ENCODE results near the gene NDEL1. TPM values are rescaled to one million over a fixed set of nuclear protein-coding genes. Genes with fewer than 3 reads are reported as not detected.

NDEL1 gene
- total RNA-seq, 1 experiment from 2014 or later, result 34.7 TPM

DNA sequence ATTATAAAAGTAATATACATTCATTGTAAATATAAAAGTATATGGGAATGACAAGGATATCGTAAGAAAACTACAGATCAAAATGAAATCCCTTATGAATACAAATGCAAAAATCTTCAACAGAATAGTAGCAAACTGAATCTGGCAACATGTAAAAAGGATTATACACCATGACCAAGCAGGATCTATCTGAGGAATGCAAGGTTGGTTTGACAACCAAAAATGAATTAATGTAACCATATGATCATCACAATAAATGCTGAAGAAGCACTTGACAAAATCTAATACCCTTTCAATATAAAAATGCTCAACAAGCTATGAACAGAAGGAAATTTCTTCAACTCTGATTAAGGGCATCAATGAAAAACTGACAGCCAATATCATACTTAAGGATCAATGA is 48.8 kb downstream of the NDEL1 start:
- TF ChIP-seq, protein P1, sequence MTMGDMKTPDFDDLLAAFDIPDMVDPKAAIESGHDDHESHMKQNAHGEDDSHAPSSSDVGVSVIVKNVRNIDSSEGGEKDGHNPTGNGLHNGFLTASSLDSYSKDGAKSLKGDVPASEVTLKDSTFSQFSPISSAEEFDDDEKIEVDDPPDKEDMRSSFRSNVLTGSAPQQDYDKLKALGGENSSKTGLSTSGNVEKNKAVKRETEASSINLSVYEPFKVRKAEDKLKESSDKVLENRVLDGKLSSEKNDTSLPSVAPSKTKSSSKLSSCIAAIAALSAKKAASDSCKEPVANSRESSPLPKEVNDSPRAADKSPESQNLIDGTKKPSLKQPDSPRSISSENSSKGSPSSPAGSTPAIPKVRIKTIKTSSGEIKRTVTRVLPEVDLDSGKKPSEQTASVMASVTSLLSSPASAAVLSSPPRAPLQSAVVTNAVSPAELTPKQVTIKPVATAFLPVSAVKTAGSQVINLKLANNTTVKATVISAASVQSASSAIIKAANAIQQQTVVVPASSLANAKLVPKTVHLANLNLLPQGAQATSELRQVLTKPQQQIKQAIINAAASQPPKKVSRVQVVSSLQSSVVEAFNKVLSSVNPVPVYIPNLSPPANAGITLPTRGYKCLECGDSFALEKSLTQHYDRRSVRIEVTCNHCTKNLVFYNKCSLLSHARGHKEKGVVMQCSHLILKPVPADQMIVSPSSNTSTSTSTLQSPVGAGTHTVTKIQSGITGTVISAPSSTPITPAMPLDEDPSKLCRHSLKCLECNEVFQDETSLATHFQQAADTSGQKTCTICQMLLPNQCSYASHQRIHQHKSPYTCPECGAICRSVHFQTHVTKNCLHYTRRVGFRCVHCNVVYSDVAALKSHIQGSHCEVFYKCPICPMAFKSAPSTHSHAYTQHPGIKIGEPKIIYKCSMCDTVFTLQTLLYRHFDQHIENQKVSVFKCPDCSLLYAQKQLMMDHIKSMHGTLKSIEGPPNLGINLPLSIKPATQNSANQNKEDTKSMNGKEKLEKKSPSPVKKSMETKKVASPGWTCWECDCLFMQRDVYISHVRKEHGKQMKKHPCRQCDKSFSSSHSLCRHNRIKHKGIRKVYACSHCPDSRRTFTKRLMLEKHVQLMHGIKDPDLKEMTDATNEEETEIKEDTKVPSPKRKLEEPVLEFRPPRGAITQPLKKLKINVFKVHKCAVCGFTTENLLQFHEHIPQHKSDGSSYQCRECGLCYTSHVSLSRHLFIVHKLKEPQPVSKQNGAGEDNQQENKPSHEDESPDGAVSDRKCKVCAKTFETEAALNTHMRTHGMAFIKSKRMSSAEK (CRISPR knock-in tag; IDR thresholded peaks at IDR 0.05; ENCODE audit: borderline replicate concordance), result no peak
- TF ChIP-seq, protein P2, sequence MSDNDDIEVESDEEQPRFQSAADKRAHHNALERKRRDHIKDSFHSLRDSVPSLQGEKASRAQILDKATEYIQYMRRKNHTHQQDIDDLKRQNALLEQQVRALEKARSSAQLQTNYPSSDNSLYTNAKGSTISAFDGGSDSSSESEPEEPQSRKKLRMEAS (CRISPR knock-in tag; IDR thresholded peaks at IDR 0.05), result no peak
- TF ChIP-seq FOXP1 (CRISPR knock-in tag; IDR thresholded peaks at IDR 0.05; ENCODE audit: borderline replicate concordance) (no peak), GRHL2 (CRISPR knock-in tag; IDR thresholded peaks at IDR 0.05; ENCODE audit: insufficient replicate concordance, severe bottlenecking) (no peak), ETV6 (CRISPR knock-in tag; IDR thresholded peaks at IDR 0.05) (no peak), ZNF416 (CRISPR knock-in tag; IDR thresholded peaks at IDR 0.05) (no peak), FOXK1 (CRISPR knock-in tag; IDR thresholded peaks at IDR 0.05) (no peak)
- TF ChIP-seq, protein P3, sequence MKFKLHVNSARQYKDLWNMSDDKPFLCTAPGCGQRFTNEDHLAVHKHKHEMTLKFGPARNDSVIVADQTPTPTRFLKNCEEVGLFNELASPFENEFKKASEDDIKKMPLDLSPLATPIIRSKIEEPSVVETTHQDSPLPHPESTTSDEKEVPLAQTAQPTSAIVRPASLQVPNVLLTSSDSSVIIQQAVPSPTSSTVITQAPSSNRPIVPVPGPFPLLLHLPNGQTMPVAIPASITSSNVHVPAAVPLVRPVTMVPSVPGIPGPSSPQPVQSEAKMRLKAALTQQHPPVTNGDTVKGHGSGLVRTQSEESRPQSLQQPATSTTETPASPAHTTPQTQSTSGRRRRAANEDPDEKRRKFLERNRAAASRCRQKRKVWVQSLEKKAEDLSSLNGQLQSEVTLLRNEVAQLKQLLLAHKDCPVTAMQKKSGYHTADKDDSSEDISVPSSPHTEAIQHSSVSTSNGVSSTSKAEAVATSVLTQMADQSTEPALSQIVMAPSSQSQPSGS (CRISPR knock-in tag; IDR thresholded peaks at IDR 0.05; ENCODE audit: borderline replicate concordance, low read depth), result no peak
- TF ChIP-seq, protein P4, sequence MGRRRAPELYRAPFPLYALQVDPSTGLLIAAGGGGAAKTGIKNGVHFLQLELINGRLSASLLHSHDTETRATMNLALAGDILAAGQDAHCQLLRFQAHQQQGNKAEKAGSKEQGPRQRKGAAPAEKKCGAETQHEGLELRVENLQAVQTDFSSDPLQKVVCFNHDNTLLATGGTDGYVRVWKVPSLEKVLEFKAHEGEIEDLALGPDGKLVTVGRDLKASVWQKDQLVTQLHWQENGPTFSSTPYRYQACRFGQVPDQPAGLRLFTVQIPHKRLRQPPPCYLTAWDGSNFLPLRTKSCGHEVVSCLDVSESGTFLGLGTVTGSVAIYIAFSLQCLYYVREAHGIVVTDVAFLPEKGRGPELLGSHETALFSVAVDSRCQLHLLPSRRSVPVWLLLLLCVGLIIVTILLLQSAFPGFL (CRISPR knock-in tag; IDR thresholded peaks at IDR 0.05; ENCODE audit: borderline replicate concordance), result no peak
- TF ChIP-seq, protein P5, sequence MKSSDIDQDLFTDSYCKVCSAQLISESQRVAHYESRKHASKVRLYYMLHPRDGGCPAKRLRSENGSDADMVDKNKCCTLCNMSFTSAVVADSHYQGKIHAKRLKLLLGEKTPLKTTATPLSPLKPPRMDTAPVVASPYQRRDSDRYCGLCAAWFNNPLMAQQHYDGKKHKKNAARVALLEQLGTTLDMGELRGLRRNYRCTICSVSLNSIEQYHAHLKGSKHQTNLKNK (CRISPR knock-in tag; IDR thresholded peaks at IDR 0.05), result no peak
- TF ChIP-seq, protein P6, sequence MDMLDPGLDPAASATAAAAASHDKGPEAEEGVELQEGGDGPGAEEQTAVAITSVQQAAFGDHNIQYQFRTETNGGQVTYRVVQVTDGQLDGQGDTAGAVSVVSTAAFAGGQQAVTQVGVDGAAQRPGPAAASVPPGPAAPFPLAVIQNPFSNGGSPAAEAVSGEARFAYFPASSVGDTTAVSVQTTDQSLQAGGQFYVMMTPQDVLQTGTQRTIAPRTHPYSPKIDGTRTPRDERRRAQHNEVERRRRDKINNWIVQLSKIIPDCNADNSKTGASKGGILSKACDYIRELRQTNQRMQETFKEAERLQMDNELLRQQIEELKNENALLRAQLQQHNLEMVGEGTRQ (CRISPR knock-in tag; IDR thresholded peaks at IDR 0.05), result no peak
- Mint-ChIP-seq H3K36me3 (peaks cover 86% of the 10 kb centered on the region), H3K4me1 (no peaks in the 10 kb centered on the region), H3K4me3 (no peak overlapping the region), H3K9me3 (peaks cover 6% of the 10 kb centered on the region; the same call in 1 of the 2 replicates), H3K27ac (no peak overlapping the region), H3K27me3 (ENCODE audit: low read depth) (no peaks in the 10 kb centered on the region)
- ATAC-seq, result no peak
- CTCF ChIA-PET, result no interaction called here
- POLR2A ChIA-PET, result interaction anchor here (0.6 kb wide), 1 partner anchor 8 kb away, joined by 3 read pairs; no protein-coding TSS in a partner anchor
- DNase-seq (ENCODE audit: low spot score), result no peak

DNA sequence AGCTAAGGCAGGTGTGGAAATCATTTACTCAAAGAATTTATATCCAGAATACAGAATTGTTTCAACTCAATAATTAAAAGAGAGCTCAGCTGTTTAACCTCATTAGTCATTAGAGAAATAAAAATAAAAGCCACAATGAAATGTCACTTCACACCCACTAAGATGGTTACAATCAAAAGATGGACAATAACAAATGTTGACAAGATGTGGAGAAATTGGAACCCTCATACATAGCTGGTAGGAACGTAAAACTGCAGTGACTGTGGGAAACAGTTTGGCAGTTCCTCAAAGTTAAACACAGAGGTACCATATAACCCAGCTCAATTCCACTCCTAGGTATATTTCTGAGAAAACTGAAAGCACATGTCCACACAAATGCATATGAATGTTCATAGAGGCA is 49.8 kb downstream of the NDEL1 start:
- DNase-seq (ENCODE audit: low spot score) (no peak), ATAC-seq (no peak)
- Mint-ChIP-seq H3K27ac (no peak overlapping the region), H3K4me1 (no peaks in the 10 kb centered on the region), H3K9me3 (peaks cover 6% of the 10 kb centered on the region; the same call in 1 of the 2 replicates), H3K36me3 (peaks cover 85% of the 10 kb centered on the region), H3K4me3 (no peak overlapping the region), H3K27me3 (ENCODE audit: low read depth) (no peaks in the 10 kb centered on the region)
- CTCF ChIA-PET, result interaction anchor here (0.6 kb wide), 1 partner anchor 752 kb away, joined by 4 read pairs; no protein-coding TSS in a partner anchor
- POLR2A ChIA-PET, result interaction anchor here (0.6 kb wide), 1 partner anchor 76 kb away, joined by 5 read pairs; no protein-coding TSS in a partner anchor
- TF ChIP-seq PRRX2 (CRISPR knock-in tag; IDR thresholded peaks at IDR 0.05) (no peak), KAT7 (CRISPR knock-in tag; IDR thresholded peaks at IDR 0.05; ENCODE audit: borderline replicate concordance) (no peak), ZNF416 (CRISPR knock-in tag; IDR thresholded peaks at IDR 0.05) (no peak), FOXJ3 (CRISPR knock-in tag; IDR thresholded peaks at IDR 0.05; ENCODE audit: borderline replicate concordance) (no peak), NR3C1 (CRISPR knock-in tag; conservative IDR thresholded peaks at IDR 0.05; ENCODE audit: low read depth) (no peak), ETV6 (CRISPR knock-in tag; IDR thresholded peaks at IDR 0.05) (no peak)
- TF ChIP-seq, protein P7, sequence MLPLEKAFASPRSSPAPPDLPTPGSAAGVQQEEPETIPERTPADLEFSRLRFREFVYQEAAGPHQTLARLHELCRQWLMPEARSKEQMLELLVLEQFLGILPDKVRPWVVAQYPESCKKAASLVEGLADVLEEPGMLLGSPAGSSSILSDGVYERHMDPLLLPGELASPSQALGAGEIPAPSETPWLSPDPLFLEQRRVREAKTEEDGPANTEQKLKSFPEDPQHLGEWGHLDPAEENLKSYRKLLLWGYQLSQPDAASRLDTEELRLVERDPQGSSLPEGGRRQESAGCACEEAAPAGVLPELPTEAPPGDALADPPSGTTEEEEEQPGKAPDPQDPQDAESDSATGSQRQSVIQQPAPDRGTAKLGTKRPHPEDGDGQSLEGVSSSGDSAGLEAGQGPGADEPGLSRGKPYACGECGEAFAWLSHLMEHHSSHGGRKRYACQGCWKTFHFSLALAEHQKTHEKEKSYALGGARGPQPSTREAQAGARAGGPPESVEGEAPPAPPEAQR (CRISPR knock-in tag; IDR thresholded peaks at IDR 0.05), result no peak
- TF ChIP-seq, protein P8, sequence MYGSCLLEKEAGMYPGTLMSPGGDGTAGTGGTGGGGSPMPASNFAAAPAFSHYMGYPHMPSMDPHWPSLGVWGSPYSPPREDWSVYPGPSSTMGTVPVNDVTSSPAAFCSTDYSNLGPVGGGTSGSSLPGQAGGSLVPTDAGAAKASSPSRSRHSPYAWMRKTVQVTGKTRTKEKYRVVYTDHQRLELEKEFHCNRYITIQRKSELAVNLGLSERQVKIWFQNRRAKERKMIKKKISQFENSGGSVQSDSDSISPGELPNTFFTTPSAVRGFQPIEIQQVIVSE (CRISPR knock-in tag; IDR thresholded peaks at IDR 0.05; ENCODE audit: borderline replicate concordance), result no peak
- TF ChIP-seq, protein P2 (CRISPR knock-in tag; IDR thresholded peaks at IDR 0.05), result no peak
- TF ChIP-seq, protein P5 (CRISPR knock-in tag; IDR thresholded peaks at IDR 0.05), result no peak
- TF ChIP-seq, protein P9, sequence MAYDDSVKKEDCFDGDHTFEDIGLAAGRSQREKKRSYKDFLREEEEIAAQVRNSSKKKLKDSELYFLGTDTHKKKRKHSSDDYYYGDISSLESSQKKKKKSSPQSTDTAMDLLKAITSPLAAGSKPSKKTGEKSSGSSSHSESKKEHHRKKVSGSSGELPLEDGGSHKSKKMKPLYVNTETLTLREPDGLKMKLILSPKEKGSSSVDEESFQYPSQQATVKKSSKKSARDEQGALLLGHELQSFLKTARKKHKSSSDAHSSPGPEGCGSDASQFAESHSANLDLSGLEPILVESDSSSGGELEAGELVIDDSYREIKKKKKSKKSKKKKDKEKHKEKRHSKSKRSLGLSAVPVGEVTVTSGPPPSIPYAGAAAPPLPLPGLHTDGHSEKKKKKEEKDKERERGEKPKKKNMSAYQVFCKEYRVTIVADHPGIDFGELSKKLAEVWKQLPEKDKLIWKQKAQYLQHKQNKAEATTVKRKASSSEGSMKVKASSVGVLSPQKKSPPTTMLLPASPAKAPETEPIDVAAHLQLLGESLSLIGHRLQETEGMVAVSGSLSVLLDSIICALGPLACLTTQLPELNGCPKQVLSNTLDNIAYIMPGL (CRISPR knock-in tag; IDR thresholded peaks at IDR 0.05), result no peak

Data from WTC11 (cell line).